ENCODE data around the gene RXFP1. TPM values are rescaled to one million over a fixed set of nuclear protein-coding genes. Genes with fewer than 3 reads are reported as not detected.

Gene RXFP1
- total RNA-seq, 1 experiment from 2014 or later, result not detected

GRCh38 chr4:158671665-158671914 is 149.9 kb downstream of the RXFP1 start, which contains the start of gene C4orf46:
TSS of gene C4orf46 (minus strand) at chr4:158671887. CDS start at chr4:158671801, 86 bp downstream.
- no peak for DNase-seq (ENCODE audit: low spot score)

DNA sequence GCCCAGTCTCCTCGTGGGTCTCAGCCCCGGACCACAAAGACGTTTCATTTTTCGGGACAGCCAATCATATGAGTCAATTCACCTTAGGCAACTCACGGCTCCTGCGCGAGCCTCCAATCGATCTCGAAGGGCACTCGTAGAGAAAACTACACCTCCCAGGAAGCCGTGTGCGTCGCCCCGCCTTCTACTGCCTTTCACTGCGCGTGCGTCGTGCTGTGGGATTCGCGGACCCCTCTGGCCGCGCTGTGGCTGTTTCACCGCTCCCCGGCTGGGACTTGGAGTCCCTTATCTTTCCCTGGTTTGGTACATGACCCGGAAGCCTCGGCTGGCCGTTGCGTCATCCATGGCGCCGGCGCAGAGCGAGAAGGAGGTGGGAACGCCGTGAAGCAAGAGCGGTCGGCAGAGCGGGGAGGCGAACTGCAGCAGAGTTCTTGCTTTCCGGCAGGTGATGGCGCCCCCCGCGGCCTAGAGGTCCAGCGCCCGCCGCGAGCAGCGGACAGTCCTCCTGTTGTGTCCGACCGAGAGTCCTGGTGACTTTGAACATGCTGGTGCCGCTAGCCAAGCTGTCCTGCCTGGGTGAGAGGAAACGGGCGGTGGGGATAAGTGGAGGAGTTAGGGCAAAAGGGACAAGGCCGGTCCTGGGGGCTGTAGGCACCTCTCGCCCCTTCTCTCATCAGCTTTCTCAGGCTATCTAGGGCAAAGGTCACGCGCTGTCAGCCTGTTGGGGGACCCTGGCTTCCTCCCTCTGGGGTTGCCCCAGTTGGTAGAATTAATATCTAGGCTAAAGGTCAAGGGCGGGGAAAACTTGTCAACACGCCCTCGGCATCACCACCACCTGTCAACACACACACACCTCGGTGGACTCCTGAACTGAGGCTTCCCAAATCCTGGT is 150.5 kb downstream of the RXFP1 start, which contains the start of gene ETFDH:
TSS of gene ETFDH (plus strand) at position 382 of the 892 bp plus-strand sequence. CDS start at position 543, 161 bp downstream.
- peak; percentile 95 for DNase-seq (ENCODE audit: low spot score)

- no peak for DNase-seq (ENCODE audit: low spot score)
Observed at GRCh38 chr4:158673633-158674032, 152.0 kb downstream of the RXFP1 start.

- no peak for DNase-seq (ENCODE audit: low spot score)
Observed at GRCh38 chr4:158676076-158676475, 154.4 kb downstream of the RXFP1 start.

DNA sequence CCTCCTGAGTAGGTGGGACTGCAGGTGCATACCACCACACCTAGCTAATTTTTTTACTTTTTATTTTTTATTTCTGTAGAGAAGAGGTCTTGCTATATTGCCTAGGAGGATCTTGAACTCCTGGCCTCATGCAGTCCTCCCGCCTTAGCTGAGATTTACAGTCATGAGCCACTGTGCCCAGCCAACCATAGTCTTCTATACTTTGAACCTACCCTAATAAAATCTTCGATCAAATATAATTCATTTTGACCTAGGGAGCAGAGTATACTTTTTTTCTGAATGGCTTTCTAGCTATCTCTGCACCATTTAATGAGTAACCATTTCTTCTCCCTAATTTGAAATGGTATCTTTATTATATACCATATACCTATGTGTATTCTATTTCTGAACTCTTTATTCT is 157.1 kb downstream of the RXFP1 start:
- no peak for DNase-seq (ENCODE audit: low spot score)

DNA sequence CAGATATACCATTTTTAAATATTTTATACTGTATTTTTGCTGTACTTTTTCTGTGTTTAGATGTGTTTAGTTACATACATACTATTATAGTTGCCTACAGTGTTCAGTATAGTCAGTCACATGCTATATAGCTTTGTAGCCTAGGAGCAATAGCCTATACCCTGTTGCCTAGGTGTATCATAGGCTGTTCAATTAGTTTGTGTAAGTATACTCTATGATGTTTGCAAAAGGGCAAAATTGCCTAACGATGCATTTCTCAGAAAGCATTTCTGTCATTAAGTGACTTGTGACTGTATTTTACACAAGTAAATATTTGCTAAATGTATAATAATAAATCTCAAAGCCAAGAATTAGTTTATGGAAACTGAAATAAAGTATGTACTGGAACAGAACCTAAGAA is 159.9 kb downstream of the RXFP1 start:
- DNase-seq (ENCODE audit: low spot score), result no peak

DNA sequence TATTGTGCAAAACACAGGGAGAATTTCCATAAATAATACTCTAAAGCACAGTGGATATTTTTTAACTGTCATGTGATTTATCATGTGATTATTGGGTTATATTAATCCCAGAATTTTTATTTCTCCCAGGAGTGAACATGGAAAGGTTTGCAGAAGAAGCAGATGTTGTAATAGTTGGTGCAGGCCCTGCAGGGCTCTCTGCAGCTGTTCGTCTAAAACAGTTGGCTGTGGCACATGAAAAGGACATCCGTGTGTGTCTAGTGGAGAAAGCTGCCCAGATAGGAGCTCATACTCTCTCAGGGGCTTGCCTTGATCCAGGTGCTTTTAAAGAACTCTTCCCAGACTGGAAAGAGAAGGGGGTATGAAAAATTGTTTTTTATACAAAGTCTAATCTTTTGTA is 160.4 kb downstream of the RXFP1 start:
- DNase-seq (ENCODE audit: low spot score), result no peak

DNA sequence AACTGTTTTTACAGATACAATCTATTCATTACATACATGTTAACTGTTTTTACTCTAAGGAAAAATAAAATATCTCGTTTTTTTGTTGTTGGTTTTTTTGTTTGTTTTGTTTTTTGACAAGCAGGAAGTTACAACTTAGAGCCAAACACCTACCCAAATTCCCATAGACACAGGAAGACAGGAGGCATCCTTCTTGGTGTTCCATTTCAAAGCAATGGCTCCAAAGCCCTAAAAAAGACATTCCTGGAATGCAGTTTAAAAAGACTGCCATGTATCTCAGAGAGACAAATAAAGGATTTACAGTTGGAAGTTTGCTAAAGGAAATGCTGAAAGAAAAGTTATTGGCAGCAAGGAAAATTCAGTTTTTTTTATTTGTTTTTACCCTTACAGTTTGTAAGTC is 167.1 kb downstream of the RXFP1 start:
- DNase-seq (ENCODE audit: low spot score), result no peak

Small RNA genes within 50 kb of the gene (small RNA-seq; reads per million reads assigned to genes)
- gene RF00012, result 1.4 reads per million, percentile 50 among the genes with 10 or more reads in this experiment

Other genes with a start within 250 kb of the RXFP1 start
- 2.3 and 3.3 TPM in 2 replicates for gene C4orf46, start 150.0 kb downstream of the RXFP1 start, total RNA-seq (2014; rRNA removed; shearing (Covaris generic))
- 4.8 and 5.3 TPM in 2 replicates for gene ETFDH, start 150.4 kb downstream of the RXFP1 start, total RNA-seq (2014; rRNA removed; shearing (Covaris generic))
- gene PPID, start 201.5 kb downstream of the RXFP1 start, total RNA-seq (2014; rRNA removed; shearing (Covaris generic)), result 10.5 and 10.6 TPM in 2 replicates
- 13.4 and 15.1 TPM in 2 replicates for gene FNIP2, start 247.1 kb downstream of the RXFP1 start, total RNA-seq (2014; rRNA removed; shearing (Covaris generic))